Activated CD8-positive, alpha-beta memory T cell treated with anti-CD3 and anti-CD28 coated beads, Interleukin-2, amount 10 ng/mL, durations not matched to agents 7 days and 5 days (primary cell): ENCODE results near the gene CYP39A1. TPM values are rescaled to one million over a fixed set of nuclear protein-coding genes. Genes with fewer than 3 reads are reported as not detected.

Experiments used
- ATAC-seq: fragments of 150-1000 bp; cut with Tn5 transposase; one replicate; pipeline ENCODE4 v1.10.0; 2021; ENCODE audit warnings: moderate library complexity
- CTCF ChIA-PET: fragments of 350-600 bp; sonication (Branson Sonifier 250); formaldehyde crosslinking; loops from one replicate; lab custom pipeline; 2021; ENCODE audit warnings: antibody characterized with exemption; lab: Charles Lee
- DNase-seq: peaks from one replicate; pipeline ENCODE4 v3.0.0-alpha.2; 2020
- H3K27ac Mint-ChIP-seq: one replicate; pipeline ENCODE4 v1.8.0; 2021; ENCODE audit warnings: mild to moderate bottlenecking, mixed read lengths
- H3K27me3 Mint-ChIP-seq: one replicate; pipeline ENCODE4 v1.8.0; 2021; ENCODE audit warnings: mixed read lengths
- H3K36me3 Mint-ChIP-seq: one replicate; pipeline ENCODE4 v1.8.0; 2021; ENCODE audit warnings: mild to moderate bottlenecking, mixed read lengths
- H3K4me1 Mint-ChIP-seq: one replicate; pipeline ENCODE4 v1.8.0; 2021; ENCODE audit warnings: mixed read lengths
- H3K4me3 Mint-ChIP-seq: one replicate; pipeline ENCODE4 v1.8.0; 2021; ENCODE audit warnings: mild to moderate bottlenecking, moderate library complexity, mixed read lengths
- H3K9me3 Mint-ChIP-seq: one replicate; pipeline ENCODE4 v1.8.0; 2022; ENCODE audit warnings: low read depth, mixed read lengths
- total RNA-seq, 2 experiments: library from RNA; stranded (reverse); gene quantifications; one replicate each; pipeline ENCODE4 v1.2.3, GENCODE V29; 2021

The CYP39A1 gene, protein sequence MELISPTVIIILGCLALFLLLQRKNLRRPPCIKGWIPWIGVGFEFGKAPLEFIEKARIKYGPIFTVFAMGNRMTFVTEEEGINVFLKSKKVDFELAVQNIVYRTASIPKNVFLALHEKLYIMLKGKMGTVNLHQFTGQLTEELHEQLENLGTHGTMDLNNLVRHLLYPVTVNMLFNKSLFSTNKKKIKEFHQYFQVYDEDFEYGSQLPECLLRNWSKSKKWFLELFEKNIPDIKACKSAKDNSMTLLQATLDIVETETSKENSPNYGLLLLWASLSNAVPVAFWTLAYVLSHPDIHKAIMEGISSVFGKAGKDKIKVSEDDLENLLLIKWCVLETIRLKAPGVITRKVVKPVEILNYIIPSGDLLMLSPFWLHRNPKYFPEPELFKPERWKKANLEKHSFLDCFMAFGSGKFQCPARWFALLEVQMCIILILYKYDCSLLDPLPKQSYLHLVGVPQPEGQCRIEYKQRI
- total RNA-seq = not detected

DNA sequence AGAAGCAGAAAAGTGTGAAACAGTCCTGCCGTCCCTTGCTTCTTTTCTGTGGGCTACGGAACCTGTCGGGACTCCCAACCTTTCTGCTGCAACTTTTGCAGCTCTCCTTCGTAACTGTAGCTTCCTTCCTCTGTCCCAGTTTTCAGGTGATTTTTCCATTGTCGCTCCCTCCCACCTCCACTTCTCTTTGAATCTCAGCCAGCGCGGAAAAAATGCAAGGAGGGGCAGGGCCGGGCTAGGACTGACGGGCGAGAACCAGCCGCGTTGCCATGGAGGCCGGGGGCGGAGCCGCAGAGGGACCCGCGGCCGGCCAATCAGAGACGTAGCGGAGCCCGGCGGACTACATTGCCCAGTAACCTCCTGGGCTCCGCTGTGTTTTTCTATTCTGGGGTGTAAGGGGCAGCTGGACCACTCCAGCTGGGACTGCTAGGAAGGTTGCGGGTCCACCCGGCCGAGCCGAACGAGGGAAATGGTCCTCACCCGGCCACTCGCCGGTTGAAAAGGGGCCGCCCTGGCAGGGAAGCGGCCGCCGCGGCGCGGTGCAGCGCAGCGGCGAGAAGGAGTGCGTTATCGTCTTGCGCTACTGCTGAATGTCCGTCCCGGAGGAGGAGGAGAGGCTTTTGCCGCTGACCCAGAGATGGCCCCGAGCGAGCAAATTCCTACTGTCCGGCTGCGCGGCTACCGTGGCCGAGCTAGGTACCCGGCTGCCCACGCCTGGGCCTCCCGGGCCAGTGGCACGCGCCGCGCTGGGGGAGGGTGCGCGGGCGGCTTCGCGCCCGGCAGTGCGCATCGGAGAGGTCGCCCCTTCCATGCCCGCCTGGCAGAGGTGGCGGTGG lies at the start of gene CYP39A1, which contains the start of gene SLC25A27:
Gene CYP39A1, minus strand, starts transcription at position 216 of the 836 bp plus-strand sequence. CDS start 236 bp downstream, outside the sequence.
Gene SLC25A27, plus strand, starts transcription at position 373 of the 836 bp plus-strand sequence. Its CDS starts 218 bp downstream, at position 591.
- Mint-ChIP-seq H3K36me3 (no peaks in the 10 kb centered on the region), H3K4me3 (peak within 1 kb of the TSS; percentile 75), H3K9me3 (no peaks in the 10 kb centered on the region), H3K27me3 (peaks cover 45% of the 10 kb centered on the region), H3K4me1 (peaks cover 15% of the 10 kb centered on the region), H3K27ac (no peak within 1 kb of the TSS)
- DNase-seq = peak; percentile 87
- peak; percentile 100 for ATAC-seq
- CTCF ChIA-PET = interaction anchor here (1.4 kb wide), 1 partner anchor 51 kb away, joined by 3 read pairs; no protein-coding TSS in a partner anchor

DNA sequence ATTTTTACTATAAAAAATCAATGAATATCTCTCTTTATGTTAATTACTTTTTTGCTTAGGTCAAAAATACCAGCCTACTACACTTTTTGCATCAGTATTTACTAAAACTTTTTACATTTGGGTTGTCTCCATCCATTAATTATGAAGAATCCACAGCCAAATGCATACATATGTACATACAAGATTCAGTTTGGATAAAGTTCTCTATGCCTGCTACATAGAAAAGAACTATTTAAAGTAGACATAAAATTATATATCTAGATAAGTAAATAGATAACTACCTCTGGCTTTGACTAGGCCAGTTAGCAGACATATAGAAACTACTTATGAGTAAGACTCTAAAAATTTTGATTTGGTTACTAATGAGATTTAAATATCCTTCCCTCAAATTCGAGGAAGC lies 47.4 kb upstream of the CYP39A1 start:
- ATAC-seq (no peak), DNase-seq (no peak)
- H3K27me3 Mint-ChIP-seq = peaks cover 25% of the 10 kb centered on the region
- no peaks in the 10 kb centered on the region for H3K9me3 Mint-ChIP-seq
- H3K4me1 Mint-ChIP-seq = peaks cover 6% of the 10 kb centered on the region
- H3K36me3 Mint-ChIP-seq = no peaks in the 10 kb centered on the region
- no peak overlapping the region for H3K27ac Mint-ChIP-seq
- no peak overlapping the region for H3K4me3 Mint-ChIP-seq
- CTCF ChIA-PET = interaction anchor here (1.1 kb wide), 1 partner anchor 346 kb away, joined by 3 read pairs; no protein-coding TSS in a partner anchor

DNA sequence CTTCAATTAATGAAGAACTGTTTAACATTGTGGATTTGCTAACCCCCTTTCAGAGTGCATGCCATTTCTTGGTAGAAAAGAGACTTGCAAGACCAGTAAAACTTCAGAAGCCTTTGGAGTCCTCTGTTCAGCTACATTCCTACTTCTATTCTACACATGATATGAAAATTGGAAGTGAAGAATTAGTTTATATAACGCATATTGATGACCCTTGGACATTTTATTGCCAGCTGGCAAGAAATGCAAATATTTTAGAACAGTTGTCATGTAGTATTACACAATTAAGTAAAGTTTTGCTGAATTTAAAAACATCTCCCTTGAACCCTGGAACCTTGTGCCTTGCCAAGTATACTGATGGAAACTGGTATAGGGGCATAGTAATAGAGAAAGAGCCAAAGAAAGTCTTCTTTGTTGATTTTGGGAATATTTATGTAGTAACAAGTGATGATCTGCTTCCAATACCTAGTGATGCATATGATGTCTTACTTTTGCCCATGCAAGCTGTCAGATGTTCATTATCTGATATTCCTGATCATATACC lies 38.4 kb upstream of the CYP39A1 start:
- Mint-ChIP-seq H3K4me1 (no peaks in the 10 kb centered on the region), H3K36me3 (no peaks in the 10 kb centered on the region), H3K4me3 (no peak overlapping the region), H3K27me3 (peaks cover 24% of the 10 kb centered on the region), H3K27ac (no peak overlapping the region), H3K9me3 (peaks cover 2% of the 10 kb centered on the region)
- no peak for ATAC-seq
- no peak for DNase-seq
- CTCF ChIA-PET = no interaction called here

DNA sequence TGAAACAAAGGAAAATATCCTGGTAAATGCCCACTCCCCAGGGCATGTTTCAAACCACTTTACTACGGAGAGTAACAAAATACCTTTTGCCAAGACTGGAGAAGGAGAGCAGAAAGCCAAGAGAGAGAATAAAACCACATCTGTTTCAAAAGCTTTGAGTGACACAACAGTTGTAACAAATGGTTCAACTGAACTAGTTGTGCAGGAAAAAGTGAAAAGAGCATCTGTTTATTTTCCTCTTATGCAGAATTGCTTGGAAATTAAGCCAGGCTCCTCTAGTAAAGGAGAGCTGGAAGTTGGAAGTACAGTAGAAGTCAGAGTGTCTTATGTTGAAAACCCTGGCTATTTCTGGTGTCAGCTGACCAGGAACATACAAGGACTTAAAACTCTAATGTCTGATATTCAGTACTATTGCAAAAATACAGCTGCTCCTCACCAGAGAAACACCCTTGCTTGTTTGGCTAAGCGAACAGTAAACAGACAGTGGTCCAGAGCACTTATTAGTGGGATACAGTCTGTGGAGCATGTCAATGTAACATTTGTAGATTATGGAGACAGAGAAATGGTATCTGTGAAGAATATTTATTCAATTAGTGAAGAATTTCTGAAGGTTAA lies 37.6 kb upstream of the CYP39A1 start:
- peaks cover 24% of the 10 kb centered on the region for H3K27me3 Mint-ChIP-seq
- CTCF ChIA-PET = interaction anchor here (1.0 kb wide), 1 partner anchor 13 kb away, joined by 3 read pairs; no protein-coding TSS in a partner anchor

DNA sequence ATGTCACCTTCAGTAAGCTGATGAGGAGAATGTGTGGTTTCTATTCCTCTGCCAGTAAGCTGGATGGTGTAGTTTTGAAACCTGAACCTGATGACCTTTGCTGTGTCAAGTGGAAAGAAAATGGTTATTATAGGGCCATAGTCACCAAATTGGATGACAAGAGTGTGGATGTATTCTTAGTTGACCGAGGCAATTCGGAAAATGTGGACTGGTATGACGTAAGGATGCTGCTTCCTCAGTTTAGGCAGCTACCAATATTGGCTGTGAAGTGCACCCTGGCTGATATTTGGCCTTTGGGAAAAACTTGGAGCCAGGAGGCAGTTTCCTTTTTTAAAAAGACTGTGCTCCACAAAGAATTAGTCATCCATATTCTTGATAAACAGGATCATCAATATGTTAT lies 37.0 kb upstream of the CYP39A1 start:
- CTCF ChIA-PET = interaction anchor here (1.0 kb wide), 1 partner anchor 13 kb away, joined by 3 read pairs; no protein-coding TSS in a partner anchor
- Mint-ChIP-seq H3K4me1 (no peaks in the 10 kb centered on the region), H3K27ac (no peak overlapping the region), H3K9me3 (peaks cover 2% of the 10 kb centered on the region), H3K4me3 (no peak overlapping the region), H3K36me3 (no peaks in the 10 kb centered on the region), H3K27me3 (peaks cover 24% of the 10 kb centered on the region)
- ATAC-seq (no peak), DNase-seq (no peak)

More for the DNA sequence above, 37.6 kb upstream of the CYP39A1 start:
- H3K27ac Mint-ChIP-seq = no peak overlapping the region
- ATAC-seq (no peak), DNase-seq (no peak)
- H3K36me3 Mint-ChIP-seq = no peaks in the 10 kb centered on the region
- peaks cover 2% of the 10 kb centered on the region for H3K9me3 Mint-ChIP-seq
- H3K4me3 Mint-ChIP-seq = no peak overlapping the region
- no peaks in the 10 kb centered on the region for H3K4me1 Mint-ChIP-seq

DNA sequence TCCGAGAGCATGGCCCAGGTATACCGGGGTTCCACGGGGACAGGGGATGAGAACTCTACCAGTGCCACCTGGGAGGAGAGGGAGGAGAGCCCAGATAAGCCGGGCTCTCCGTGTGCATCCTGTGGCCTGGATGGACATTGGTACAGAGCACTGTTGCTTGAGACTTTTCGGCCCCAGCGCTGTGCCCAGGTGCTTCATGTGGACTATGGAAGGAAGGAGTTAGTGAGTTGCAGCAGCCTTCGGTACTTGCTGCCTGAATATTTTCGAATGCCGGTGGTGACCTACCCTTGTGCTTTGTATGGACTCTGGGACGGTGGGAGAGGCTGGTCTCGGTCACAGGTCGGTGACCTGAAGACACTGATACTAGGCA lies 36.3 kb upstream of the CYP39A1 start:
- Mint-ChIP-seq H3K9me3 (peaks cover 2% of the 10 kb centered on the region), H3K27ac (no peak overlapping the region), H3K4me1 (no peaks in the 10 kb centered on the region), H3K36me3 (no peaks in the 10 kb centered on the region), H3K27me3 (peaks cover 24% of the 10 kb centered on the region), H3K4me3 (no peak overlapping the region)
- CTCF ChIA-PET = no interaction called here
- no peak for ATAC-seq
- no peak for DNase-seq

DNA sequence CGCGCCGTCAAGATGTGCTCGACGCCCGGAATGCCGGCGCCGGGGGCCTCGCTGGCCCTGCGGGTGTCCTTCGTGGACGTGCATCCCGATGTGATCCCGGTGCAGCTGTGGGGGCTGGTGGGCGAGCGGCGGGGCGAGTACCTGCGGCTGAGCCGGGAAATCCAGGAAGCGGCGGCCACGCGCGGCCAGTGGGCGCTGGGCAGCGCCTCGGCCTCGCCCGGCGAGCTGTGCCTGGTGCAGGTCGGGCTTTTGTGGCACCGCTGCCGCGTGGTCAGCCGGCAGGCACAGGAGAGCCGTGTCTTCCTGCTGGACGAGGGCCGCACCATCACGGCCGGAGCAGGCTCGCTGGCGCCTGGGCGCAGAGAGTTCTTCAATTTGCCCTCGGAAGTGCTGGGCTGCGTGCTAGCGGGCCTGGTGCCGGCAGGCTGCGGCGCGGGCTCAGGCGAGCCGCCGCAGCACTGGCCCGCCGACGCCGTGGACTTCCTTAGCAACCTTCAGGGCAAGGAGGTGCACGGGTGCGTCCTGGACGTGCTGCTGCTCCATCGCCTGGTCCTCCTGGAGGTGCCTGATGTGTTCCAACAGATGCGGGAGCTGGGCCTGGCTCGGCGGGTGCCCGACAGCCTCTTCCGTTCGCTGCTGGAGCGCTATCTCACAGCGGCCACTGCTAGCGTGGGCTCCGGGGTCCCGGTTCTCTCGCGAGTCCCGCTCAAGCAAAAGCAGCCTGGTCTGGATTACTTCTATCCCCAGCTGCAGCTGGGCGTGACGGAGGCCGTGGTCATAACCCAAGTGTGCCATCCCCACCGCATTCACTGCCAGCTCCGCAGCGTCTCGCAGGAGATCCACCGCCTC lies 35.7 kb upstream of the CYP39A1 start:
- no peak overlapping the region for H3K4me3 Mint-ChIP-seq
- H3K36me3 Mint-ChIP-seq = no peaks in the 10 kb centered on the region
- H3K27ac Mint-ChIP-seq = no peak overlapping the region
- ATAC-seq (no peak), DNase-seq (no peak)
- no peaks in the 10 kb centered on the region for H3K4me1 Mint-ChIP-seq
- CTCF ChIA-PET = no interaction called here
- H3K9me3 Mint-ChIP-seq = peaks cover 2% of the 10 kb centered on the region
- H3K27me3 Mint-ChIP-seq = peaks cover 21% of the 10 kb centered on the region

DNA sequence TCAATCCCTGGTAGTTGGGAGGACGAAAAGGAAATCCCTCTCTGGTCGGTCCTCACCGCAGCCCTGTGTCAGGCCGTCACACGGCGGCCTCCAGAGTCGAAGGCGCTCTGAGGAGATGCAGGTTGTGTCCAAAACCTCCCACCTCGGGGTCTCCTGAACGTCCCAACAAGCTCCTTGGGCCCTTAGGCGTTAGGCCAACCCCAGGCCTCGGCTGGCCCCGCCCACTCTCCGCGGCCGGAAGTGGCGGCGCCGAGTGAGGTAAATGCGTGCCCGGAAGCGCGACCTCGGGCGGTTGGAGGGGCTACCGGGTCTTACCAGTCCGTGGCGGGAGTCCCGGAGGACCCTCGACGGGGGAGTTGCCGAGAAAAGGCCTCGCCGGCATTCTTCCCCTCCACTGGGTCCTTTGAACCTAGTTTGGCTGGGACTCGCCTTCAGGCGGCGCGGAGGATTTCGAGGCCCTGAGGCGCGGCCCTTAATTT lies 35.0 kb upstream of the CYP39A1 start, which contains the start of gene TDRD6:
Gene TDRD6, plus strand, starts transcription at position 267 of the 479 bp plus-strand sequence. CDS start 244 bp downstream, outside the sequence.
- H3K27ac Mint-ChIP-seq = no peak within 1 kb of the TSS
- DNase-seq (no peak), ATAC-seq (no peak)
- no peak within 1 kb of the TSS for H3K4me3 Mint-ChIP-seq
- H3K36me3 Mint-ChIP-seq = no peaks in the 10 kb centered on the region
- peaks cover 15% of the 10 kb centered on the region for H3K27me3 Mint-ChIP-seq
- no peaks in the 10 kb centered on the region for H3K4me1 Mint-ChIP-seq
- H3K9me3 Mint-ChIP-seq = peaks cover 2% of the 10 kb centered on the region
- CTCF ChIA-PET = no interaction called here

DNA sequence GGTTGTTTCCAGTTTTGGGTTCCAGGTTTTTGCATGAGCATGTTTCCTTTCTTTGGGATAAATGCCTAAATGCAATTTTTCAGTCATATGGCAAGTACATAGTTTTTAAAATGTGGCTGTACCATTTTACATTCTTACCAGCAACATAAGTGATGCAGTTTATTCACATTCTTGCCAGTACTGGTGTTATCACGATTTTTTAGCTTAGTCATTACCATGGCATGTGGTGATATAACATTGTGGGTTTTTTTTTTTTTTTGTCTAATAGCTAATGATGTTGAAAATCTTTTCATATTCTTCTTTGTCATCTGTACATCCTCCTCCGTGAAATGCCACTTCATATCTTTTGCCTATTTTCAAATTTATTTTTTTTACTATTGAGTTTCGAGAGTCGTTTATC lies 32.2 kb upstream of the CYP39A1 start:
- H3K36me3 Mint-ChIP-seq = no peaks in the 10 kb centered on the region

DNA sequence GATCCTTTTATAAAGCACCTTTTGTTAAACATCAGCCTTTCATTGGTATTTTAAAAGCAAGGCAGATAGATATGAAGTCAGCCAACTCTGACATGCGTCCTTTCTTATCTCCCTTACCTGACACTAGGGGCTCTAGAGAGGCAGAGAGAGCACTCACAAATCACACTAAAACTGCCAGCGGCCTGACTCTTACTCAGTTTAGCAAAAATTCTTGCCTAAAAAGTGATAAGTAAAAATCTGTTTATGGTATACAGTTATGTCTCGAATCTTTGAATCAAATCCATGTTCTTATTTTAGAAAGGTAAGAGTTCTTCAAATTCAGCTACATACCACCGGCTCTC lies 24.7 kb upstream of the CYP39A1 start:
- ATAC-seq = no peak
- Mint-ChIP-seq H3K4me3 (no peak overlapping the region), H3K9me3 (no peaks in the 10 kb centered on the region), H3K27ac (no peak overlapping the region), H3K27me3 (peaks cover 12% of the 10 kb centered on the region), H3K36me3 (no peaks in the 10 kb centered on the region), H3K4me1 (peaks cover 4% of the 10 kb centered on the region)
- no peak for DNase-seq
- CTCF ChIA-PET = no interaction called here

More for the DNA sequence above, 32.2 kb upstream of the CYP39A1 start:
- DNase-seq (no peak), ATAC-seq (no peak)
- H3K9me3 Mint-ChIP-seq = peaks cover 2% of the 10 kb centered on the region
- no peaks in the 10 kb centered on the region for H3K4me1 Mint-ChIP-seq
- CTCF ChIA-PET = no interaction called here
- no peak overlapping the region for H3K27ac Mint-ChIP-seq
- H3K27me3 Mint-ChIP-seq = peaks cover 16% of the 10 kb centered on the region
- no peak overlapping the region for H3K4me3 Mint-ChIP-seq

DNA sequence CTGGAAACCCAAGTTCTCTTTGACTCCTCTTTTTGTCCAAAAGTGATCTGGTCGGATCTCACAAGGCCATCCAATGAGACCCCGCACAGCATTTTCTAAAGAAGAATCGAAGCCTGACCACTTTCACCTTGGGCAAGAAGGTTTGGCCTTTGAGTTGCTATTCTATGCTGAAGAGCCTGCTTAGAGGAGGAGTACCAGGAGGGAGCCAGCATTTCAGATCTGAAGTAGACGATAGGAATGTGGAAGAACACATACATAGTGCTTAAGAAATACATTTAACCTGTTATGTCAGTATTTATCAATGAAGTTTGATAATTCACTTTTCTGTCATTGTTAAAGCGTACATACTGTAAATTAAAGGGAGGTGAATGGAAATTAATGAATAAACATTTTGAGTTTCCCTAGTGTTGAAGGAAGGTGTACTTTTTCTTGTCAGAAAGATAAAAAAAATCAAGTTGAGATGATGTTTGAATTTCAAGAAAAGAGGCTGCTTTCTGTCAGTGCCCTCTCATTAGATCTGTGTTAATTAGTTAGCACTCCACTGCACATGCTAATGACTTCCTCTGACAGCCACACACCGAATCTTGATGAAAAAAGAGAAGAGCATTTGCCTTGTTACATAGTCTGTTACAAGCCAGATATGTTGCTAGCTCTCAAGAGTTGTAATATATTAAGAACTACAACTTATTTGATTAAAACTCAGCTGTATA lies 24.1 kb upstream of the CYP39A1 start:
- DNase-seq (no peak), ATAC-seq (no peak)
- no peaks in the 10 kb centered on the region for H3K9me3 Mint-ChIP-seq
- H3K27ac Mint-ChIP-seq = no peak overlapping the region
- H3K27me3 Mint-ChIP-seq = peaks cover 7% of the 10 kb centered on the region
- CTCF ChIA-PET = no interaction called here
- no peaks in the 10 kb centered on the region for H3K36me3 Mint-ChIP-seq
- H3K4me1 Mint-ChIP-seq = peaks cover 4% of the 10 kb centered on the region
- no peak overlapping the region for H3K4me3 Mint-ChIP-seq
